Gastrocnemius medialis (tissue), 4 donors: ENCODE results near the gene KLHL20.

Experiments
- CTCF ChIP-seq, 5 experiments: fragments of 450-650 bp in 3 of 5; fragments of 200-600 bp in 2 of 5; sonication (generic) in 2 of 5; IDR thresholded peaks in 4 of 5; conservative IDR thresholded peaks in 1 of 5; 1 replicate in 4 of 5; 2 replicates in 1 of 5; pipeline ENCODE4 v1.5.1; 2016 to 2019; ENCODE audit warnings: antibody characterized with exemption in 5 of 5, mild to moderate bottlenecking in 3 of 5, moderate library complexity in 3 of 5
- POLR2A ChIP-seq, 2 donors: fragments of 450-650 bp; IDR thresholded peaks; one replicate each; pipeline ENCODE4 v1.6.1; 2017; ENCODE audit warnings: antibody characterized with exemption in 2 of 2, mild to moderate bottlenecking in 2 of 2, moderate library complexity in 2 of 2

GRCh38 chr1:173669491-173669941 is 45.3 kb upstream of the KLHL20 start, which contains the start of gene ANKRD45:
- TF ChIP-seq CTCF (IDR thresholded peaks at IDR 0.05 in 4 of 5, conservative IDR thresholded peaks at IDR 0.05 in 1 of 5) (no peak), POLR2A (IDR thresholded peaks at IDR 0.05) (no peak)
